ENCODE measurements around the gene PTH2R. TPM values are rescaled to one million over a fixed set of nuclear protein-coding genes. Genes with fewer than 3 reads are reported as not detected.
"Not testable (repeated sequence)": the region's sequence is repeated elsewhere in the genome, so short reads cannot be mapped to it uniquely, and the experiment has no call there.

Gene PTH2R
- total RNA-seq, 6 experiments from 2014 or later, result 0.07 to 0.19 (median 0.16) TPM; not detected in 3

- no peaks in the 10 kb centered on the region for H3K36me3 ChIP-seq
- no peak overlapping the region for H3K4me3 ChIP-seq
- H3K4me1 ChIP-seq, result no peaks in the 10 kb centered on the region
- intact Hi-C loops (cut with DNase I), result no loop called here
- no peak for DNase-seq
- no peak overlapping the region for H3K27ac ChIP-seq
- H3K27me3 ChIP-seq, result no peaks in the 10 kb centered on the region
- H3K9me3 ChIP-seq, result peaks cover 0 to 5% (median 0%) of the 10 kb centered on the region in 4 donors
- TF ChIP-seq POLR2A (IDR thresholded peaks at IDR 0.05), result no peak
- TF ChIP-seq CTCF (IDR thresholded peaks at IDR 0.05), result no peak
- no peak for ATAC-seq
Measured at GRCh38 chr2:208502288-208502687, 95.7 kb downstream of the PTH2R start.

GRCh38 chr2:208505365-208505764 is 98.8 kb downstream of the PTH2R start:
- H3K9me3 ChIP-seq; DNase-seq; H3K4me3 ChIP-seq; H3K27me3 ChIP-seq; H3K36me3 ChIP-seq; H3K4me1 ChIP-seq; H3K27ac ChIP-seq; ATAC-seq; intact Hi-C loops (cut with DNase I): not testable (repeated sequence)
- 71% methylated on average over 3 of the region's 3 CpGs for WGBS (ENCODE audit: insufficient coverage, low coverage, low lambda C conversion rate, missing lambda C conversion rate)

- Histone ChIP-seq H3K4me1 (no peaks in the 10 kb centered on the region), H3K27ac (no peak overlapping the region), H3K36me3 (no peaks in the 10 kb centered on the region), H3K4me3 (no peak overlapping the region), H3K9me3 (peaks cover 0 to 5% (median 0%) of the 10 kb centered on the region in 4 donors), H3K27me3 (no peaks in the 10 kb centered on the region)
- TF ChIP-seq CTCF (IDR thresholded peaks at IDR 0.05) (no peak), POLR2A (IDR thresholded peaks at IDR 0.05) (no peak)
- ATAC-seq (no peak), DNase-seq (no peak)
- intact Hi-C loops (cut with DNase I), result no loop called here
Measured at GRCh38 chr2:208509586-208509985, 103.0 kb downstream of the PTH2R start.

- TF ChIP-seq CTCF (IDR thresholded peaks at IDR 0.05) (no peak), POLR2A (IDR thresholded peaks at IDR 0.05) (no peak)
- intact Hi-C loops (cut with DNase I), result no loop called here
- WGBS (ENCODE audit: insufficient coverage, low coverage, low lambda C conversion rate, missing lambda C conversion rate), result 53% methylated on average over 3 of the region's 3 CpGs
- Histone ChIP-seq H3K4me3 (no peak overlapping the region), H3K9me3 (peaks cover 0 to 5% (median 0%) of the 10 kb centered on the region in 4 donors), H3K4me1 (no peaks in the 10 kb centered on the region), H3K27me3 (no peaks in the 10 kb centered on the region), H3K36me3 (no peaks in the 10 kb centered on the region), H3K27ac (no peak overlapping the region)
- ATAC-seq (no peak), DNase-seq (no peak)
Measured at GRCh38 chr2:208511016-208511415, 104.4 kb downstream of the PTH2R start.

- Histone ChIP-seq H3K4me1 (no peaks in the 10 kb centered on the region), H3K4me3 (no peak overlapping the region), H3K36me3 (no peaks in the 10 kb centered on the region), H3K27me3 (no peaks in the 10 kb centered on the region), H3K27ac (no peak overlapping the region), H3K9me3 (peaks cover 0 to 4% (median 0%) of the 10 kb centered on the region in 4 donors)
- WGBS (ENCODE audit: insufficient coverage, low coverage, low lambda C conversion rate, missing lambda C conversion rate), result 59% methylated on average over 1 of the region's 1 CpG
- no peak for TF ChIP-seq CTCF (IDR thresholded peaks at IDR 0.05)
- TF ChIP-seq POLR2A (IDR thresholded peaks at IDR 0.05), result no peak
- DNase-seq, result no peak
- intact Hi-C loops (cut with DNase I), result no loop called here
- no peak for ATAC-seq
Measured at GRCh38 chr2:208511573-208511972, 105.0 kb downstream of the PTH2R start.

Data from right lobe of liver (tissue), 6 donors.